ENCODE measurements around the gene CXorf49. TPM values are rescaled to one million over a fixed set of nuclear protein-coding genes. Genes with fewer than 3 reads are reported as not detected.
A peak's percentile ranks its signal among the peaks of the same experiment; 100 is the strongest.
"Not testable (repeated sequence)": the region's sequence is repeated elsewhere in the genome, so short reads cannot be mapped to it uniquely, and the experiment has no call there.

The CXorf49 gene
- total and polyA plus RNA-seq, 7 experiments from 2014 or later: not detected

DNA sequence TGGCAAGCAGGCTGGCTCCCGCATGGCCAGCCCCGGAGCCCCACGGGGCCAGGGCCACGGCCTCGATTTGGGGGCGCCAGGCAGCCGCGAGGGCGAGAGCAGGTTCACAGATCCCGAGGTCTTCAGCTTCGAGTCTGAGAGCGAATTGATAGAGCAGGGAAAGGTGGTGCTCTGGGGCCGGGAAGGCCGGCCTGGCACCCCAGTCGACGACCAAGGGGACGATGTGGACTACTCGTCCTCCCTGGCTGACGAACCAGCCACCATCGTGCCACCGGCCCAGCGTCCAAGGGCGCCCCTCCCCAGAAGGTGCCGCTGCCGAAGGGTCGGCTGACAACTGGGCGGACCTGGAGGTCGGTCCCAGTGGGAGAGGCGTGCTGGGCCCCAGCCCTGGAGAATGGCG, 1.1 kb upstream of the CXorf49 start:
- H3K27me3 ChIP-seq (ENCODE audit: control insufficient read depth in 2 of 2, insufficient read depth in 2 of 2, low read length in 2 of 2); H3K27ac Mint-ChIP-seq; CTCF ChIA-PET; ATAC-seq; H3K9me3 Mint-ChIP-seq; H3K36me3 Mint-ChIP-seq; H3K4me3 ChIP-seq (ENCODE audit: low read length); H3K36me3 ChIP-seq (ENCODE audit: control insufficient read depth in 2 of 3, insufficient read depth in 3 of 3, low read length in 3 of 3); H3K9me3 ChIP-seq (ENCODE audit: control insufficient read depth in 2 of 3, low read length in 3 of 3); POLR2A ChIA-PET; H3K4me3 Mint-ChIP-seq; H3K27ac ChIP-seq (ENCODE audit: low read depth, low read length); H3K27me3 Mint-ChIP-seq; intact Hi-C loops (cut with micrococcal nuclease); H3K4me1 Mint-ChIP-seq; H3K4me1 ChIP-seq (ENCODE audit: control insufficient read depth in 2 of 2, insufficient read depth in 2 of 2, low read length in 2 of 2): not testable (repeated sequence)
- DNase-seq: peak in 1 of 9 donors; percentile 0

DNA sequence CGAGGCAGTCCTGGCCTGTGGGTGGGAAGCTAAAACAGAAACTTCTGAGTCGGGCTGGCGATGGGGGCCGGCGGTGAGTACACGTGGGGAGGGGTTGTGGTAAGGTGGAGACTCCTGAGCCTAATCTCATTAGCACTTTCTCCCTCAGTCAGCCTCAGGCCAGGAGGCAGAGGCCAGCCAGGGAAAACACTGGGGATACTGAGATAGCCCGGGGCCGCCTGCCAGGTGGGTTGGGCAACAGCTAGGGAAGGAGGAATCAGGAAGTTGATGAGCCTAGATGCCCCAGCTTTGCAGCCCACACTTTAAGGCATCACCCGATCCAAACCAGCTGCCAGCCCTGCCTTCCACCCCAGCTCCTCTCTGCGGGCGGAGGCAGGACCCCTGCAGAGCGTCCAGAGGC, 1.8 kb downstream of the CXorf49 start:
- H3K36me3 ChIP-seq (ENCODE audit: control insufficient read depth in 2 of 3, insufficient read depth in 3 of 3, low read length in 3 of 3); H3K27ac Mint-ChIP-seq; H3K4me3 ChIP-seq (ENCODE audit: low read length); CTCF ChIA-PET; H3K36me3 Mint-ChIP-seq; H3K27ac ChIP-seq (ENCODE audit: low read depth, low read length); H3K4me3 Mint-ChIP-seq; intact Hi-C loops (cut with micrococcal nuclease); H3K9me3 ChIP-seq (ENCODE audit: control insufficient read depth in 2 of 3, low read length in 3 of 3); H3K4me1 ChIP-seq (ENCODE audit: control insufficient read depth in 2 of 2, insufficient read depth in 2 of 2, low read length in 2 of 2); DNase-seq; H3K27me3 Mint-ChIP-seq; POLR2A ChIA-PET; ATAC-seq; H3K9me3 Mint-ChIP-seq; H3K27me3 ChIP-seq (ENCODE audit: control insufficient read depth in 2 of 2, insufficient read depth in 2 of 2, low read length in 2 of 2); H3K4me1 Mint-ChIP-seq: not testable (repeated sequence)

GRCh38 chrX:71715551-71715950, 2.5 kb downstream of the CXorf49 start:
- H3K4me1 ChIP-seq (ENCODE audit: control insufficient read depth in 2 of 2, insufficient read depth in 2 of 2, low read length in 2 of 2); H3K36me3 Mint-ChIP-seq; H3K27ac ChIP-seq (ENCODE audit: low read depth, low read length); H3K4me3 Mint-ChIP-seq; H3K27ac Mint-ChIP-seq; H3K27me3 Mint-ChIP-seq; POLR2A ChIA-PET; H3K9me3 Mint-ChIP-seq; intact Hi-C loops (cut with micrococcal nuclease); H3K27me3 ChIP-seq (ENCODE audit: control insufficient read depth in 2 of 2, insufficient read depth in 2 of 2, low read length in 2 of 2); DNase-seq; CTCF ChIA-PET; H3K9me3 ChIP-seq (ENCODE audit: control insufficient read depth in 2 of 3, low read length in 3 of 3); ATAC-seq; H3K4me1 Mint-ChIP-seq; H3K4me3 ChIP-seq (ENCODE audit: low read length); H3K36me3 ChIP-seq (ENCODE audit: control insufficient read depth in 2 of 3, insufficient read depth in 3 of 3, low read length in 3 of 3): not testable (repeated sequence)

- H3K4me1 ChIP-seq (ENCODE audit: control insufficient read depth in 2 of 2, insufficient read depth in 2 of 2, low read length in 2 of 2); H3K9me3 Mint-ChIP-seq; POLR2A ChIA-PET: not testable (repeated sequence)
These were observed 4.0 kb downstream of the CXorf49 start for GRCh38 chrX:71714064-71714463.

GRCh38 chrX:71702853-71703252, 15.2 kb downstream of the CXorf49 start:
- H3K27ac Mint-ChIP-seq; H3K27me3 ChIP-seq (ENCODE audit: control insufficient read depth in 2 of 2, insufficient read depth in 2 of 2, low read length in 2 of 2); CTCF ChIA-PET; POLR2A ChIA-PET; H3K9me3 Mint-ChIP-seq; H3K27ac ChIP-seq (ENCODE audit: low read depth, low read length); H3K4me3 ChIP-seq (ENCODE audit: low read length); H3K9me3 ChIP-seq (ENCODE audit: control insufficient read depth in 2 of 3, low read length in 3 of 3); H3K4me1 ChIP-seq (ENCODE audit: control insufficient read depth in 2 of 2, insufficient read depth in 2 of 2, low read length in 2 of 2); H3K27me3 Mint-ChIP-seq; H3K4me1 Mint-ChIP-seq; DNase-seq; H3K36me3 Mint-ChIP-seq; ATAC-seq; H3K36me3 ChIP-seq (ENCODE audit: control insufficient read depth in 2 of 3, insufficient read depth in 3 of 3, low read length in 3 of 3); H3K4me3 Mint-ChIP-seq; intact Hi-C loops (cut with micrococcal nuclease): not testable (repeated sequence)

More at GRCh38 chrX:71714064-71714463, 4.0 kb downstream of the CXorf49 start:
- H3K27me3 ChIP-seq (ENCODE audit: control insufficient read depth in 2 of 2, insufficient read depth in 2 of 2, low read length in 2 of 2); H3K27ac ChIP-seq (ENCODE audit: low read depth, low read length); CTCF ChIA-PET; H3K9me3 ChIP-seq (ENCODE audit: control insufficient read depth in 2 of 3, low read length in 3 of 3); H3K27ac Mint-ChIP-seq; H3K36me3 ChIP-seq (ENCODE audit: control insufficient read depth in 2 of 3, insufficient read depth in 3 of 3, low read length in 3 of 3); H3K4me3 ChIP-seq (ENCODE audit: low read length); H3K4me1 Mint-ChIP-seq; intact Hi-C loops (cut with micrococcal nuclease); H3K4me3 Mint-ChIP-seq; ATAC-seq; H3K36me3 Mint-ChIP-seq; DNase-seq; H3K27me3 Mint-ChIP-seq: not testable (repeated sequence)

DNA sequence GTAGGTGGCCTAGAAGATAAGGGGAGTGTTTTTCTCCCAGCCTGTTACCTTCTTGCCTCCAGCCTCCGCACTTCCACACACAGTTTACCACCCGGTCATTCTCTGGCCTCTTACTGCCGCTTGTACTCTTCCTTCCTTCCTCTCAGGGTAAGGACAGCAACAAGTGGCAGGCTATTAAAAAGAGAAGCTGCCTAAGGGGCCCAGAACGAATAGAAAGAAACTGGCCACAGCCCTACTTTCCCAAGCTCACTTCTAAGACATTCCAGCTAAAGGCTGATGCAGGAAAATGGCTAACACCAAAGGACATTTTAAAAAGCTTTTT, 19.1 kb downstream of the CXorf49 start:
- H3K9me3 ChIP-seq (ENCODE audit: control insufficient read depth in 2 of 3, low read length in 3 of 3); H3K27me3 ChIP-seq (ENCODE audit: control insufficient read depth in 2 of 2, insufficient read depth in 2 of 2, low read length in 2 of 2); H3K4me3 Mint-ChIP-seq; H3K4me1 Mint-ChIP-seq; intact Hi-C loops (cut with micrococcal nuclease); POLR2A ChIA-PET; H3K4me1 ChIP-seq (ENCODE audit: control insufficient read depth in 2 of 2, insufficient read depth in 2 of 2, low read length in 2 of 2); H3K9me3 Mint-ChIP-seq; ATAC-seq; DNase-seq; H3K36me3 Mint-ChIP-seq; H3K36me3 ChIP-seq (ENCODE audit: control insufficient read depth in 2 of 3, insufficient read depth in 3 of 3, low read length in 3 of 3); CTCF ChIA-PET; H3K4me3 ChIP-seq (ENCODE audit: low read length); H3K27ac Mint-ChIP-seq; H3K27ac ChIP-seq (ENCODE audit: low read depth, low read length); H3K27me3 Mint-ChIP-seq: not testable (repeated sequence)

GRCh38 chrX:71698299-71699022, 19.6 kb downstream of the CXorf49 start:
- H3K9me3 Mint-ChIP-seq; H3K4me1 Mint-ChIP-seq; H3K4me3 ChIP-seq (ENCODE audit: low read length); H3K36me3 Mint-ChIP-seq; H3K27ac Mint-ChIP-seq; H3K4me1 ChIP-seq (ENCODE audit: control insufficient read depth in 2 of 2, insufficient read depth in 2 of 2, low read length in 2 of 2); CTCF ChIA-PET; intact Hi-C loops (cut with micrococcal nuclease); H3K27me3 Mint-ChIP-seq; POLR2A ChIA-PET; H3K27me3 ChIP-seq (ENCODE audit: control insufficient read depth in 2 of 2, insufficient read depth in 2 of 2, low read length in 2 of 2); DNase-seq; H3K4me3 Mint-ChIP-seq; H3K36me3 ChIP-seq (ENCODE audit: control insufficient read depth in 2 of 3, insufficient read depth in 3 of 3, low read length in 3 of 3); H3K9me3 ChIP-seq (ENCODE audit: control insufficient read depth in 2 of 3, low read length in 3 of 3); H3K27ac ChIP-seq (ENCODE audit: low read depth, low read length): not testable (repeated sequence)
- peak; percentile 74 for ATAC-seq

All from naive thymus-derived CD4-positive, alpha-beta T cell (primary cell).